ENCODE results near the gene TMEM132C. TPM values are rescaled to one million over a fixed set of nuclear protein-coding genes. Genes with fewer than 3 reads are reported as not detected.

TMEM132C gene
- polyA plus RNA-seq, 2 donors, result 0.43 to 0.65 TPM

DNA sequence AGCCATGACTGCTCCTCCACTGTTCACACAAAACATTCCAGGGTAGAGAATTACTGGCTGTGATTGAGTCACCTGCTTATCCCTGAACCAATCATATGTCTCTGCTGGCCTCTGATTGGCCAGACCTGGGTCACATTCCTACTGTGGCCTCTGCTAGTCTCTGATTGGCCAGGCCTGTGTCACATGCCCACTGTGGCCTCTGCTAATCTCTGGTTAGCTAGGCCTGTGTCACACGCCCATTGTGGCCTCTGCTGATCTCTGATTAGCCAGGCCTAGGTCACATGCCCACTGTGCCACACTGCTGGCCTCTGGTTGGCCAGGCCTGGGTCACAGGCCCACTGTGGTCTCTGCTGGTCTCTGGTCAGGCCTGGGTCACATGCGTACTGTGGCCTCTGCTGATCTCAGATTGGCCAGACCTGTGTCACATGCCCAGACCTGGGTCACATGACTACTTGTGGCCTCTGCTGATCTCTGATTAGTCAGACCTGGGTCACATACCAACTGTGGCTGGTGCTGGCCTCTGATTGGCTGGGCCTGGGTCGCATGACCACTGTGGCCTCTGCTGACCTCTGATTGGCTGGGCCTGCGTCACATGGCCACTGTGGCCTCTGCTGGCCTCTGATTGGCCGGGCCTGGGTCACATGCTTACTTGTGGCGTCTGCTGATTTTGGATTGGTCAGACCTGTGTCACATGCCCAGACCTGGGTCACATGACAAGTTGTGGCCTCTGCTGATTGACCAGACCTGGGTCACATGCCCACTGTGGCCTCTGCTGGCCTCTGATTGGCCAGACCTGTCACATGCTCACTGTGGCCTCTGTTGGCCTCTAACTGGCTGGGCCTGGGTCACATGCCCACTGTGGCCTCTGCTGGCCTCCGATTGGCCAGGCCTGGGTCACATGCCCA lies 305.2 kb downstream of the TMEM132C start:
- Histone ChIP-seq H3K27ac (ENCODE audit: low read depth in 2 of 2, low read length in 1 of 2) (no peak overlapping the region), H3K36me3 (ENCODE audit: control insufficient read depth in 2 of 2, insufficient read depth in 2 of 2, low read length in 1 of 2) (no peaks in the 10 kb centered on the region), H3K4me3 (ENCODE audit: low read depth in 1 of 2, low read length in 2 of 2) (no peak overlapping the region), H3K27me3 (ENCODE audit: control insufficient read depth in 1 of 2, insufficient read depth in 2 of 2, low read length in 2 of 2) (no peaks in the 10 kb centered on the region), H3K4me1 (ENCODE audit: control insufficient read depth in 2 of 2, insufficient read depth in 2 of 2, low read length in 1 of 2) (no peaks in the 10 kb centered on the region), H3K9me3 (ENCODE audit: control insufficient read depth in 2 of 2, insufficient read depth in 1 of 2, low read depth in 1 of 2, low read length in 1 of 2) (peaks cover 8 to 10% of the 10 kb centered on the region in 2 donors)
- WGBS, 2 donors, result 92 to 93% methylated on average over 7 of the region's 7 CpGs

DNA sequence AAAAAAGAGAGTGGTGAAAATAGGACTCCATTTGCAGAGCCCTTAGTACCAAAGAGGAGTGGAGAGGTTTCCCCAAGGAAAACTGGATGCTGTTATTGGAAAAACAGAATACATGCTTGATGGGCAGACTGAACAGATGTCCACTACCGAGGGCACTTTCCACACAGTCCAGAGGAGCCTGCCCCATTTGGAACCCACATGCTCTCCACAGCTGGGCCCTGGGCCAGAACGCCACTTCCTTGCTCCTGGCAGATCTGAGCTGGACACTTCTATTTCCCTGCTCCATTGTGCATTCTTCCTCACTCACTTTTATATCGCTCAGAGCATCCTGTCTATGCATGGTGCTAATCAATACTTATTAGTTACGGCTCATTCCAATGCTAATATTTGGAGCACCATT lies 306.9 kb downstream of the TMEM132C start:
- Histone ChIP-seq H3K4me1 (ENCODE audit: control insufficient read depth in 2 of 2, insufficient read depth in 2 of 2, low read length in 1 of 2) (no peaks in the 10 kb centered on the region), H3K36me3 (ENCODE audit: control insufficient read depth in 2 of 2, insufficient read depth in 2 of 2, low read length in 1 of 2) (no peaks in the 10 kb centered on the region), H3K27me3 (ENCODE audit: control insufficient read depth in 1 of 2, insufficient read depth in 2 of 2, low read length in 2 of 2) (no peaks in the 10 kb centered on the region), H3K27ac (ENCODE audit: low read depth in 2 of 2, low read length in 1 of 2) (no peak overlapping the region), H3K4me3 (ENCODE audit: low read depth in 1 of 2, low read length in 2 of 2) (no peak overlapping the region), H3K9me3 (ENCODE audit: control insufficient read depth in 2 of 2, insufficient read depth in 1 of 2, low read depth in 1 of 2, low read length in 1 of 2) (peaks cover 8% of the 10 kb centered on the region in 2 donors)
- 58 to 62% methylated on average over 4 of the region's 4 CpGs for WGBS, 2 donors

- Histone ChIP-seq H3K4me1 (ENCODE audit: control insufficient read depth in 2 of 2, insufficient read depth in 2 of 2, low read length in 1 of 2) (no peaks in the 10 kb centered on the region), H3K36me3 (ENCODE audit: control insufficient read depth in 2 of 2, insufficient read depth in 2 of 2, low read length in 1 of 2) (no peaks in the 10 kb centered on the region), H3K9me3 (ENCODE audit: control insufficient read depth in 2 of 2, insufficient read depth in 1 of 2, low read depth in 1 of 2, low read length in 1 of 2) (no peaks in the 10 kb centered on the region), H3K4me3 (ENCODE audit: low read depth in 1 of 2, low read length in 2 of 2) (no peak overlapping the region), H3K27me3 (ENCODE audit: control insufficient read depth in 1 of 2, insufficient read depth in 2 of 2, low read length in 2 of 2) (no peaks in the 10 kb centered on the region), H3K27ac (ENCODE audit: low read depth in 2 of 2, low read length in 1 of 2) (no peak overlapping the region)
- 72 to 82% methylated on average over 8 of the region's 8 CpGs for WGBS, 2 donors
These were observed 311.1 kb downstream of the TMEM132C start for GRCh38 chr12:128578045-128578444.

- H3K9me3 ChIP-seq (ENCODE audit: control insufficient read depth in 2 of 2, insufficient read depth in 1 of 2, low read depth in 1 of 2, low read length in 1 of 2), result peaks cover 5 to 6% of the 10 kb centered on the region in 2 donors
- H3K27me3 ChIP-seq (ENCODE audit: control insufficient read depth in 1 of 2, insufficient read depth in 2 of 2, low read length in 2 of 2), result no peaks in the 10 kb centered on the region
- no peak overlapping the region for H3K4me3 ChIP-seq (ENCODE audit: low read depth in 1 of 2, low read length in 2 of 2)
- 43 to 58% methylated on average over 7 of the region's 7 CpGs for WGBS, 2 donors
- H3K27ac ChIP-seq (ENCODE audit: low read depth in 2 of 2, low read length in 1 of 2), result no peak overlapping the region
- H3K4me1 ChIP-seq (ENCODE audit: control insufficient read depth in 2 of 2, insufficient read depth in 2 of 2, low read length in 1 of 2), result no peaks in the 10 kb centered on the region
- H3K36me3 ChIP-seq (ENCODE audit: control insufficient read depth in 2 of 2, insufficient read depth in 2 of 2, low read length in 1 of 2), result no peaks in the 10 kb centered on the region
These were observed 314.4 kb downstream of the TMEM132C start for GRCh38 chr12:128581321-128581761.

DNA sequence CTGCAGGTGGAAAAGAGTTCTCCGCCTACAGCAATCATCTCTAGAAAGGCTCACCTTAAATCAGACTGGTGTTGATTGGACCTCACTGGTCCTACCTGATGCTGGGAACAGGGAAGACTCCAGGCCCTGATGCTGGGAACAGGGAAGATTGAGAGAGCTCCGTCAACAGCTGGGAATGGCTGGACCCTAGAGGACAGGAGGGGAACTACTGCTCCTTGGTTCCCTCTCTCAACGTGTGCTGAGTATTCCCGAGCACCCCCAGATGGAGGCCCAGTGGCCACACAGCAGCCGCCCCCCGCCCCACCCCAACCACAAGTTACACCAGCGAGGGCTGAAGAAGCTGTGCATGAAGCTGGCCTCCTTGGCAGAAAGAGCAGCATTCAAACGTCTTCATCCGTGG lies 316.5 kb downstream of the TMEM132C start:
- H3K4me3 ChIP-seq (ENCODE audit: low read depth in 1 of 2, low read length in 2 of 2), result no peak overlapping the region
- 62 to 63% methylated on average over 9 of the region's 9 CpGs for WGBS, 2 donors
- H3K27me3 ChIP-seq (ENCODE audit: control insufficient read depth in 1 of 2, insufficient read depth in 2 of 2, low read length in 2 of 2), result no peaks in the 10 kb centered on the region
- no peaks in the 10 kb centered on the region for H3K36me3 ChIP-seq (ENCODE audit: control insufficient read depth in 2 of 2, insufficient read depth in 2 of 2, low read length in 1 of 2)
- peaks cover 5 to 6% of the 10 kb centered on the region in 2 donors for H3K9me3 ChIP-seq (ENCODE audit: control insufficient read depth in 2 of 2, insufficient read depth in 1 of 2, low read depth in 1 of 2, low read length in 1 of 2)
- H3K27ac ChIP-seq (ENCODE audit: low read depth in 2 of 2, low read length in 1 of 2), result no peak overlapping the region
- H3K4me1 ChIP-seq (ENCODE audit: control insufficient read depth in 2 of 2, insufficient read depth in 2 of 2, low read length in 1 of 2), result no peaks in the 10 kb centered on the region

DNA sequence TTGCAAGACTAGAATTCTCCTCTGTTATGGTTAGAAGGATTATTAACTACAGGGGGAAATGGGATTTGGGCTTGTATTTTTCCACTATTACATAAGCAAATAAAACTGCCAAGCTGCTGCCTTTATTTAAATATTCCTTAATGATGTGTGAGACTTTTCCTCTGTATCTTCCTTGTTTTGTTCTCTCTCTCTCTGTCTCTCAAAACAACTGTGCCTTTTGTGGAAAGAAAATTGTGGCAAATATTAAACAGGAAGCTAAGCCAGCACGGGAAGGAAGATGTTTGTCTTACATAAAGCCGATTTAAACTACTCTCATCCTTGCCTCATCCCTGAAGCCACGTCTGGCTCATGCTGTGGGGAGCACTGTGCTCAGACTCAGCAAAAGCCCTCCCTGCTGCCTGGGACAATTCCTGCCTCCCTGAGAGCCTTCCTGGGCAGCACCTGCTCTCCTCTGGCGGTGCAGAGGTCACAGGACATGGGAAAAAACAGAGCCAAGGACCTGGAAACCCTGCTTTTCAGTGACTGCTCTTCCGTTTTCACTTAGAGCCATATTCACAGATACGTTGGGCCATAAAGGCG lies 319.6 kb downstream of the TMEM132C start:
- Histone ChIP-seq H3K27me3 (ENCODE audit: control insufficient read depth in 1 of 2, insufficient read depth in 2 of 2, low read length in 2 of 2) (no peaks in the 10 kb centered on the region), H3K36me3 (ENCODE audit: control insufficient read depth in 2 of 2, insufficient read depth in 2 of 2, low read length in 1 of 2) (no peaks in the 10 kb centered on the region), H3K27ac (ENCODE audit: low read depth in 2 of 2, low read length in 1 of 2) (no peak overlapping the region), H3K4me3 (ENCODE audit: low read depth in 1 of 2, low read length in 2 of 2) (no peak overlapping the region), H3K4me1 (ENCODE audit: control insufficient read depth in 2 of 2, insufficient read depth in 2 of 2, low read length in 1 of 2) (no peaks in the 10 kb centered on the region), H3K9me3 (ENCODE audit: control insufficient read depth in 2 of 2, insufficient read depth in 1 of 2, low read depth in 1 of 2, low read length in 1 of 2) (peaks cover 8 to 12% of the 10 kb centered on the region in 2 donors)
- WGBS, 2 donors, result 43 to 44% methylated on average over 7 of the region's 7 CpGs

- H3K36me3 ChIP-seq (ENCODE audit: control insufficient read depth in 2 of 2, insufficient read depth in 2 of 2, low read length in 1 of 2), result no peaks in the 10 kb centered on the region
- no peaks in the 10 kb centered on the region for H3K4me1 ChIP-seq (ENCODE audit: control insufficient read depth in 2 of 2, insufficient read depth in 2 of 2, low read length in 1 of 2)
- H3K27me3 ChIP-seq (ENCODE audit: control insufficient read depth in 1 of 2, insufficient read depth in 2 of 2, low read length in 2 of 2), result no peaks in the 10 kb centered on the region
- peaks cover 8 to 12% of the 10 kb centered on the region in 2 donors for H3K9me3 ChIP-seq (ENCODE audit: control insufficient read depth in 2 of 2, insufficient read depth in 1 of 2, low read depth in 1 of 2, low read length in 1 of 2)
- no peak overlapping the region for H3K4me3 ChIP-seq (ENCODE audit: low read depth in 1 of 2, low read length in 2 of 2)
- H3K27ac ChIP-seq (ENCODE audit: low read depth in 2 of 2, low read length in 1 of 2), result no peak overlapping the region
- WGBS, 2 donors, result 57 to 60% methylated on average over 2 of the region's 2 CpGs
These were observed 320.9 kb downstream of the TMEM132C start for GRCh38 chr12:128587918-128588317.

GRCh38 chr12:128592220-128592744 lies 325.3 kb downstream of the TMEM132C start:
- Histone ChIP-seq H3K36me3 (ENCODE audit: control insufficient read depth in 2 of 2, insufficient read depth in 2 of 2, low read length in 1 of 2) (no peaks in the 10 kb centered on the region), H3K4me3 (ENCODE audit: low read depth in 1 of 2, low read length in 2 of 2) (no peak overlapping the region), H3K9me3 (ENCODE audit: control insufficient read depth in 2 of 2, insufficient read depth in 1 of 2, low read depth in 1 of 2, low read length in 1 of 2) (peaks cover 6 to 7% of the 10 kb centered on the region in 2 donors), H3K27ac (ENCODE audit: low read depth in 2 of 2, low read length in 1 of 2) (no peak overlapping the region), H3K4me1 (ENCODE audit: control insufficient read depth in 2 of 2, insufficient read depth in 2 of 2, low read length in 1 of 2) (no peaks in the 10 kb centered on the region), H3K27me3 (ENCODE audit: control insufficient read depth in 1 of 2, insufficient read depth in 2 of 2, low read length in 2 of 2) (no peaks in the 10 kb centered on the region)
- 56 to 59% methylated on average over 6 of the region's 6 CpGs for WGBS, 2 donors

- no peak overlapping the region for H3K27ac ChIP-seq (ENCODE audit: low read depth in 2 of 2, low read length in 1 of 2)
- H3K4me1 ChIP-seq (ENCODE audit: control insufficient read depth in 2 of 2, insufficient read depth in 2 of 2, low read length in 1 of 2), result no peaks in the 10 kb centered on the region
- WGBS, 2 donors, result 47 to 56% methylated on average over 7 of the region's 7 CpGs
- H3K9me3 ChIP-seq (ENCODE audit: control insufficient read depth in 2 of 2, insufficient read depth in 1 of 2, low read depth in 1 of 2, low read length in 1 of 2), result peaks cover 6 to 7% of the 10 kb centered on the region in 2 donors
- H3K27me3 ChIP-seq (ENCODE audit: control insufficient read depth in 1 of 2, insufficient read depth in 2 of 2, low read length in 2 of 2), result no peaks in the 10 kb centered on the region
- H3K4me3 ChIP-seq (ENCODE audit: low read depth in 1 of 2, low read length in 2 of 2), result no peak overlapping the region
- H3K36me3 ChIP-seq (ENCODE audit: control insufficient read depth in 2 of 2, insufficient read depth in 2 of 2, low read length in 1 of 2), result no peaks in the 10 kb centered on the region
These were observed 327.6 kb downstream of the TMEM132C start for GRCh38 chr12:128594521-128594920.
